HG03342 (cell line): ENCODE measurements around the gene EFNA4.

Experiments used
- ATAC-seq: cut with Tn5 transposase; IDR thresholded peaks from one replicate; pipeline ENCODE4 v1.9.1; 2021; ENCODE audit warnings: mild to moderate bottlenecking, moderate library complexity; ENCODE audit not compliant: unreplicated experiment

The EFNA4 gene, protein sequence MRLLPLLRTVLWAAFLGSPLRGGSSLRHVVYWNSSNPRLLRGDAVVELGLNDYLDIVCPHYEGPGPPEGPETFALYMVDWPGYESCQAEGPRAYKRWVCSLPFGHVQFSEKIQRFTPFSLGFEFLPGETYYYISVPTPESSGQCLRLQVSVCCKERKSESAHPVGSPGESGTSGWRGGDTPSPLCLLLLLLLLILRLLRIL

DNA sequence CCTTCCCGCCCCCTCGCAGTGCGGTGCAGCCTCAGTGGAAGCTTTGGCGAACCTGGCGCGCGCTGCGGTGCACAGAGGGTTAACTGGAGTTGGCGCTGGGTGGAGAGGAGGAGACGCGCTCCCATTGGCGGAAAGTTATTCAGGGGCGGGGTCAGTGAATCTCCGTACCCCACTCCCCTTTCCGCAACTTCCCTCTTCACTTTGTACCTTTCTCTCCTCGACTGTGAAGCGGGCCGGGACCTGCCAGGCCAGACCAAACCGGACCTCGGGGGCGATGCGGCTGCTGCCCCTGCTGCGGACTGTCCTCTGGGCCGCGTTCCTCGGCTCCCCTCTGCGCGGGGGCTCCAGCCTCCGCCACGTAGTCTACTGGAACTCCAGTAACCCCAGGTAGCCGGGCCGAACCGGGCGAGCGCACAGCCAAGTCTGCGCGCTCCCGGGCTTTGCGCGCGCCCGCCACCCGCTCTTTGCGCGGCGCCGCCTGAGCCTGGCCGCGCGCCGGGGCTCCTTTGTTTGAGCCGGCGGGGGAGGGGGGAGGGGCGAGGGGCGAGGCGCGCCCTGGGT is at the start of gene EFNA4:
Gene EFNA4, plus strand, starts transcription at position 191 of the 561 bp plus-strand sequence. Its CDS starts 84 bp downstream, at position 275.
- ATAC-seq, result peak; percentile 65

- no peak for ATAC-seq
Measured at GRCh38 chr1:155014709-155015508, 48.6 kb upstream of the EFNA4 start.

DNA sequence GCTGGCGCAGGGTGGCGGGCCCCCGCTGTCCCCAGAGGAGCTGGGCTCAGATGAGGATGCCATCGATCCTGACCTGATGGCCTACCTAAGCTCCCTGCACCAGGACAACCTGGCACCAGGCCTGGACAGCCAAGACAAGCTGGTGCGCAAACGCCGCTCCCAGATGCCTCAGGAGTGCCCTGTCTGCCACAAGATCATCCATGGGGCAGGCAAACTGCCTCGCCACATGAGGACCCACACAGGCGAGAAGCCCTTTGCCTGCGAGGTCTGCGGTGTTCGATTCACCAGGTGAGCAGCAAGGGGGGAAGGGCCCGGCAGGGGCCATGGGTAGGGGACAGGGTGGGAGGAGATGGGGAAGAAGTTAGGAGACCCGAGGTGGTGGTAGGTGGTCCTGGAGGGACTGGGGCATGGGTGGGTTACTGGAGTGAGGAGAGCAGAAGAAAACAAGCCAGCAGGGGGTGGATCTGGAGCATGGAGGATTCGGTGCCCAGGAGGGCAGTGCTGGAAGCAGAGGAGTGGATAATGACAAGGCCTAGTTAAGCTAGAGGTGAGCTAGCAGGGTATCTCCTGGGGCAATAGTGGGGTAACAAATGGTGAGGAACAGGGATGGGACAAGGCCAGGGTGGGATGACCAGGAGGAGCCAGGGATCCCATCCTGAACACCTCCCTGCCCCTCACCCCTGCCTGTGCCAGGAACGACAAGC is 47.9 kb upstream of the EFNA4 start:
- no peak for ATAC-seq

DNA sequence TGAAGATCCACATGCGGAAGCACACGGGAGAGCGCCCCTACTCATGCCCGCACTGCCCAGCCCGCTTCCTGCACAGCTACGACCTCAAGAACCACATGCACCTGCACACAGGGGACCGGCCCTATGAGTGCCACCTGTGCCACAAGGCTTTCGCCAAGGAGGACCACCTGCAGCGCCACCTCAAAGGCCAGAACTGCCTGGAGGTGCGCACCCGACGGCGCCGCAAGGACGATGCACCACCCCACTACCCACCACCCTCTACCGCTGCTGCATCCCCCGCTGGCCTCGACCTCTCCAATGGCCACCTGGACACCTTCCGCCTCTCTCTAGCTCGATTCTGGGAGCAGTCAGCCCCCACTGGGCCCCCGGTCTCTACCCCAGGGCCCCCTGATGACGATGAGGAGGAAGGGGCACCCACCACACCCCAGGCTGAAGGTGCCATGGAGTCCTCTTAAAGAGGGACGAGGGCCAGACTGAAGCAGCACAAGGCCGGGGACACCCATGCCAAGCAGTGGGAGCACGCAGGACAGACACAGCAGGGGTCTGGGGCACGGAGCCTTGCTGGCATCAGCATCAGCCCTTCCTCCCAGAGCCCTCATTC is 47.2 kb upstream of the EFNA4 start:
- no peak for ATAC-seq

DNA sequence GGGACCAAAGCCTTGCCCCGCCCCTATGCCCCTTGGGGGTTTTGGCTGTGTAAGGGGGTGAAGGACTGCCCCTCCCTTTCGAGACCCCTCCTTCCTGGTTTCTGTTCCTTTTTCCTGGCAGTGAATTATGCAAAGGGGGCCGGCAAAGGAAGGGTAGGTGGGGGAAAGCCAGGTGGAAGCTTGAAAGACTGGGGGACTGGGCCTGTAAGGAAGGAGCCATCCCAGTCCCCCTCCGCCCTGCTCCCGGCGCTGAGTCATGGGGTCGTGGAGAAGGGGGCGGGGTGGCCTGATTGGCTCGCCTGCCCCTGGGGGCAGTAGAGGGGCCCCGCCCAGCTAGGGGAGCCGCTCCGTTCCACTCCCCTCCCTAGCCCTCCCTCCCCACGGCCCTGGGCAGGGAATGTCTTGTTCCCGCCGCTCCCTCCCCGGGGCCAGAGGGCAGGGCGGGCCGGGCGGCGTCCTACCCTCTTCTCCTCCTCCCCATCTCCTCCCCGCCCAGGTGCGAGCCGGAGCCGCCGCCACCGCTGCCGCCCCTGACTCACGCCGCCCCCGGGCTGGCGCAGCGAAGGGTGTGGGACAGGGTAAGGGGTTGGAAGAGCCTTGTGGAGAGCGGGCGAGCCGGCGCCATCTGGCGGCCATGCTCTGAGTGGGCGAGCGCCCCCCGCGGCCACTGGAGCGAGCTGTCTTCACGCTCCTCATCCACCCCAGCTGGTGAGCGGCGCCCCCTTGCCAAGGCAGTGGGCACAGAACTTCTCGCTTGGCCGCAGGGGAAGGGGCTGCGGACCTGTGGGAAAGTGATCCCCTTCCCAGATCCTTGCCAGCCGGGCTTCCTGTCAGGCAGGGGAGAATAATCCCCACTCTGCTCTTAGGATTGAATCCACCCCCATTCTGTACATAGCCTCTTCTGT is 46.2 kb upstream of the EFNA4 start:
- peak; percentile 64 for ATAC-seq

- ATAC-seq, result peak; percentile 16
Measured at GRCh38 chr1:155017946-155018316, 45.6 kb upstream of the EFNA4 start.

DNA sequence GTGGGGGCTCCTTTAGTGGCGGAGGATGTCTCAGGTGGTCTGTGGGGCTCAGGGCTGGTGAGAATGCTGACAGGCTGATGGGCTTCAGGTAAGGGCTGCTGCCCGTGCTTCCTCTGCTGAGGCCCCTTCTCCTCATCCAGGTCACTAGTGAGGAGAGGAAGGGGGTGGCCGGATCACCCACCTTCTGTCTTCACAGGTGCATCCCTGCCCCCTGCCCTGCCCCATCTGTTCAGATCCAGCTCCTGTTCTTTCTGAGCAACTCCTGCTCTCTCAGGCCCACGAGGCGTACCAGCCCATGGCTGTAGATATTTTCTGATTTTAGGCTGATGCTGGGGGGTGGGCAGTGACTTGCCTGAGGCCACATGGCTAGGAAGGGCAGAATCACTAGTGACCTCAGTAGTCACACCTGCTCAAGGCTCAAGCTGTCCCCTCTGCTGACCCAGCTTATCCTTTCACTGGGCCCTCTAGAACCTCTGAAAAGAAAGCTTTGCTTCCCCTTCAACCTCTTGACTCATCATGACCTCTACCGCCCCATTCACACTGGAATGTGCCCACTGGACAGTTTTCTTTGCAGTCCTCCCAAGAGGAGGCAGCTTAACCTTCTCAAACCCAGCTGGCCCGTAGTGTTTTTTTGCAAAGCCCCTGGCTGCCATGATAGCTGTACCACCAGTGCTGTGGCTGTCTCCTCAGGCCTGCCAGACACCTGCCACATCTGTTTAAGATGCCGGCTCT is 44.8 kb upstream of the EFNA4 start:
- no peak for ATAC-seq

DNA sequence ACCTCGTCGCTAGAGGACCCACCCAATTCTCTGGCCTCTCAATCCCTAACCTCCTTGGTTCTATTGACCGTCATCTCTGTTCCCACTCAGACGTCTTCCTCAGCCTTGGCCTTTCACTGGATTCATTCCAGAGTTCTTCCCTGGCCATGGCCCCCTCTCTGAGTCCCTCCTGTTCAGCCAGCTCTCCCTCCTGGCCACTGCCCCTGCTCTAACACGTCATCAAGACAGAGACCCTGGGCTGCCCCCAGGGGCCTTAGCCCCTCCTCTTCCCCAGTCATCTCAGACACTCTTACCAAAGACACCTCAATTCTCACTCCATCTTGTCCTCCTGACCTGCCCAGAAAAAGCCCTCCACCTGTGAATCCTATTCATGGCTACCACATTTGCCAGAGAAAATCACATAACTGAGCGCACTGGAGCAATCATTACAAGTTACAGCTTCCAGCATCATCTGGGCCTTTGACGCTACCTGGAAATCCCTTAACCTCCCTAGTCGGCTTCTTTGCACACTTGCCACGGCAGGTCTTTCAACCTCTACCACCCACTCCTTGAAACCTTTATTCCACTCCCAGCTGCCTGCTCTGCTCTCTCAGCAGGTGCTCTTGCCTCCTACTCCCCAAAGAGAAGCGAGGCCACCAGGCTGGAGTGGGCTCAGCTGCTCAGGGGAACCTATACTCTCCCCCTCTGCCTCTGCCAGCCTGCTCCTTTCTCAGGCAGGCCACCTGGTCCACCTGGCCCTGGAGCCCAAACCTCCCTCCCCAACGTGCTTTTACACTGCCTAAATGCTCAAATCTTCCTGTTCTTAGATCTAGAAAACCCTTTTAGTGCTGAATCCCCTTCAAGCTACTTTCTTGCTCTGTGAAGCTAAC is 43.9 kb upstream of the EFNA4 start:
- ATAC-seq, result no peak

DNA sequence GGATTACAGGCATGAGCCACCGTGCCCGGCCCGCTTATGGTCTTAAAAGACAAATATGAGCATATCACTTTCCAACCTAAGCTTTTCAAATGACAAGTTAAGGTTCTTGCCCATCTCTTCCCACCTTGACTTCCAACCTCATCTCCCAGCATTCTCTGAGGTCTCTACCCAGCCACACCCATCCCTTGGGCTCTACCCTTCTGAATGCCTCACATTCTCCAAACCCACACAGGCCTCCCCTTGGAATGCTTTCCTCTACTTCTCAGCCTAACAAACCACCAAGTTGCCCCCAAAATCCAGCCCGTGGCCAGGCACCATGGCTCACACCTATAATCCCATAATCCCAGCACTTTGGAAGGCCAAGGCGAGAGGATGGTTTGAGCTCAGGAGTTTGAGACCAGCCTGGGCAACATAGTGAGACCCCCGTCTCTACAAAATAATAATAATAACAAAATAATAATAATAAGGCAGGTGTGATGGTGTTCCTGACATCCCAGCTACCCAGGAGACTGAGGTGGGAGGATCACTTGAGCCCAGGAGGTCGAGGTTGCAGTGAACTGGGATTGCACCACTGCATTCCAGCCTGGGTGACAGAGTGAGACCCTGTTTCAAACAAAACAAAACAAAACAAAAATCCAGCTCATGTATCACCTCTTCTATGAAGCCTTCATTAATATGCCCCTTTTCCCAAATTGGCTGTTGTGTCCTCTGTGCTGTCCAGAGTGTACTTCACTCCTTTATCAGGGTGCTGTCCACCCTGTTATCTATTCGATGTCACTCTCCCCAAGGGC is 41.2 kb upstream of the EFNA4 start:
- no peak for ATAC-seq

GRCh38 chr1:155022927-155023236 is 40.7 kb upstream of the EFNA4 start:
- no peak for ATAC-seq

GRCh38 chr1:155023627-155024026 is 39.9 kb upstream of the EFNA4 start:
- ATAC-seq, result no peak

GRCh38 chr1:155024315-155024714 is 39.2 kb upstream of the EFNA4 start:
- no peak for ATAC-seq

GRCh38 chr1:155026154-155026553 is 37.4 kb upstream of the EFNA4 start:
- no peak for ATAC-seq

GRCh38 chr1:155026588-155026987 is 37.0 kb upstream of the EFNA4 start:
- no peak for ATAC-seq

DNA sequence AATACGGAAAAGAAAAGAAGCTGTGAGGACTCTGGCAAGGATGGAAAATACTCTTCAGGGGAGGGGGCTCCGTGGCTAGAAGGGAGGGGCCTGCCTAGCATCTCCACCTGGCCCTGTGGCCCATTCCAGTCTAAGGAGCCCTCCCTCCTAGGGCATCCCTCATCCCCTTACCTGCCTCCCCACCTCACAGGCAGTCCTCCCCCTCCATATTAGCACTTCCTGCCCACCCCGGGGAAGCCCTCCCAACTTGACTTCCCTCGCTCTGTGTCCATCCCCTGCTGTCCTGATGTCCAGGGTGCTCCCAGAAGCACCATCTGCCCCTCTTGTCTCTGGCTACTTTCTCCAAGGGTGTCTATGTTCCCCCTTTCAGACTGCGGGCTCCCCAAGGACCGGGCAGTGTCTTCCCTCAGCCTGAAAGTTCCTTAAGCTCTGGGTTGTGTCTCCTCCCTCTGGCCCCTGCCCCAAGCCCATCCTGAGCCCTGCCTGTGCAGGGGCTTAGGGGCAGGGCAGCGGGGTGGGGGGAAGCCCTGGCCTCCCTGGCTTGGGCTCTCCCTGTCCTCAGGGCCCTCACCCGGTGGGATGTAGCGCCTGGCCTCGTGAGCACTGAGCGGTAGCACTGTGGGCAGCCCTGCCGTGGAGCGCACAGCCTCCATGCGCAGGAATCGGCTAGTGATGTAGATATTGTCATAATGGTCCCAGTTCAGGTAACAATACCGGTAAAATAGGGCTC is 33.9 kb upstream of the EFNA4 start:
- no peak for ATAC-seq

DNA sequence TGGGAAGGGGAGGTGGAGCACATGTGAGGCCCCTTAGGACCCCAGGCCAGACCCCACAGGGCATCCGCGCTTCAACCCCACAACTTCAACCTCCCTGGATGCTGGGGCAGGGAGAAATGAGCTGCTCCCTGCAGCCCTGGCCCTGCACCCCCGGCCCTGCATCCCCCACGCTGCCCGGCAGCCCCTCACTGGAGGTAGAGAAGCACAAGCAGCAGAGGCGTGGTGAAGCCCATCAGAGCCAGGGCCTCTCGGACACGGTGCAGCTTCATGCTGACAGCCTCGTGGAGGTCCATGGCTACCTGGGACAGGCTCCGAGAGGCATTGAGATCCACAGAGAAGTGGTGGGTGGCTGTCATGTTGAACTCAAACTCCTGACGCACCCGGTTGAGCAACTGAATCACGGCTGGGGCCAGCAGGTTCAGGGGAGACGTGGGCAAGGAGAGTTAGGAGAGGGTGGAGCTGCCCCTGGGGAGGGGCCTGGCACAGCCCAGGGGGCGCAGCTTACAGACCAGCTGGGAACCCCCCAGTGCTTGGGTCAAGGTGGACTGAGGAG is 33.2 kb upstream of the EFNA4 start:
- no peak for ATAC-seq

- no peak for ATAC-seq
Measured at GRCh38 chr1:155030899-155031298, 32.6 kb upstream of the EFNA4 start.
